COLO668 (cell line): Measurements from ENCODE around the gene CCDC33.
A peak's percentile ranks its signal among the peaks of the same experiment; 100 is the strongest.

Experiments used
- DNase-seq: peaks from one replicate; lab custom pipeline; 2025; ENCODE audit not compliant: unreplicated experiment; lab: John Stamatoyannopoulos, UW

Gene CCDC33

DNA sequence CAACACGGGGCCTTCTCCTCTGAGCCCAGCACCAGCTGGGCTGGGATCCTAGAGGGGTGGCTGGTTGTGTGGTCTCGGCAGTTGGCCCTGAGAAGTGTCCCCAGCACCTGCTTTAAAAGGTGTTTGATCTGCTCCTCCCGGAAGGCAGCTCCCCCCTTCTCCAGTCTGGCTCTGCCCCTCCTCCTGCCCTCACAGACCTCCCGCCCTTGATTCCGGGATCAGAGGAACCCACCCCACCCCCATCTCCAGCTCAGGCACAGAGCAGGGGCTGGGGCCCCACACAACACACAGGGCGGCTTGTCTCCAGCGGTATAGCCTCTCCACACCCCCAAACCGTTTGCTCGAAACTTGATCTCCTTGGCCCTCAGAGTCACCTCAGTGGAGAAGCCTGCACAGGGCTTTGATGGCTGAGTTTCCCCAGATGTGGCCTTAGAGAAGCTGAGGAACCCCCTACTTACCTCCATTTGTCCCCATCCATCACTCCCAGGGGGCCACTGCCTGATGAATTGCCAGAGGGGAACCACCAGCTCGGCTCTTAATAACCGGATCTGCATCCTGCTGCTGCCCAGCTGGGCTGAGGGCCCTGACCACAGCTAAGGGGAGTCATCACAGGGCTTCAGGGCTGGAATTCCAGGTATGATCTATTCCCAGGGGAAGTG is 27.1 kb upstream of the CCDC33 start:
- peak; percentile 73 for DNase-seq

DNA sequence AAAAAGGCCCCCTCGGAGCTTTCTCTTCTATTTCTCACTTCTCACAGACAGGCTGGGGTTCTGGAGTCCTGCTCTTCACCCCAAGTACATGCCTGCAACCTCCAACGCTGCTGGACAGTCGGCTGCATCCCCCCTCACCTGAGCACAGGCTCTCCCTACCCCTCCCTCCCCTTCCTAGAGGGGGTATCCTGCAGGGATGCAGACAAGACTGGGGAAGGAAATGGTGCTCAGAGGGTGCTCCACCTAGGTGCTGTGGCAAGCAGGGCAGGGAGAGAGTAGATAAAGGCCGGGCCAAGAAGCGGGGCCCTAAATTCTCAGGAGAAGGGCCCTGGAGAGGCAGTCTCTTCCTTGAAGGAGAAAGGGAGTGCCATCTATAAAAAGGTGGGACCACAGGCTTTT is 26.6 kb upstream of the CCDC33 start:
- DNase-seq: no peak

DNA sequence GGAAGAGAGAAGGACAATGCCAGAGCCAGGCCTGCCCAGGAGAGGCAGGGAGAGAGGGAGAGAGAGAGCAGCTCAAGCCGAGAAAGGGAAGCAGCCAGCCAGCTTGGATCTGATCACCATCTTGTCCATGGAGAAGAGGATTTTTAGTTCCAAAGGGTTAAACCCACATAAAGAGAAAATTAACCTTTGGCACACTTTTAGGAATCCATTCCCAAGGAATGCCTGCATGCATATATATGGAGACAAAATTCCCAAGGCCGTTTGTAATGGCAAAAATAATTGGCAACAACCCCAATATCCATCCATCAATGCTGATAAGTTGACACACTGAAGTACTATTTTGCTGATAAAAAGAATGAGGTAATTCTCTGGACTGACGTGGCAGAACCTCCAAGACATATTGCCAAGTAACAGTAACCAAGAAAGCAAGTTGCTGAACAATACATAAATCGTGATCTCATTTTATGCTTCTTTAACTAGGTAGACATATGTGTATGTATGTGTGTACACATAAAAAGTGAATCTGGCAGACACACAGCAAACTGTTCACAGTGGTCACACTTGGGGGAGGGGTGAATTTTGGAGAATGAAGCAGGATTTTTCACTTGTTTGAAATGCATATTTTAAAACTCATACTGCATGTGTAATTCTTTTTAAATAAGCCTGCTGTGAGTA is 26.0 kb upstream of the CCDC33 start:
- DNase-seq: no peak

DNA sequence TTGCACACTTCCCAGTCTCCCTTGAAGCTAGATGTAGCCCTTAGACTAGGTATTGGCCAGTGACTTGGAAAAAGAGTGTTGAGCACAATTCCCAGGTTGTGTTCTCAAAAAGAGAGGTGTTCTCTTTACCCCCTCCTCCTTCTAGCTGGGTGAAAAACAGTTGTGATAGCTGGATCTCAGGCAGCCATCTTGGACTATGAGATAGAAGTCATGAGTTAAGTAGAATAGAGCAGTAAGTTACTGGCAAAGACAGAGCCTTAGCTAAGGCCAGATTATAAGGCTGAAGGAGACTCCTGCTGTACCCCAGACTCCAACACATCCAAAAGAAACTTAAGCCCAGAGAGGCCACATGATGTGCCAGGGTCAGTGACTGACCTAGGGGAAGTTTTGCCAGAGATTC is 25.4 kb upstream of the CCDC33 start:
- DNase-seq: no peak

DNA sequence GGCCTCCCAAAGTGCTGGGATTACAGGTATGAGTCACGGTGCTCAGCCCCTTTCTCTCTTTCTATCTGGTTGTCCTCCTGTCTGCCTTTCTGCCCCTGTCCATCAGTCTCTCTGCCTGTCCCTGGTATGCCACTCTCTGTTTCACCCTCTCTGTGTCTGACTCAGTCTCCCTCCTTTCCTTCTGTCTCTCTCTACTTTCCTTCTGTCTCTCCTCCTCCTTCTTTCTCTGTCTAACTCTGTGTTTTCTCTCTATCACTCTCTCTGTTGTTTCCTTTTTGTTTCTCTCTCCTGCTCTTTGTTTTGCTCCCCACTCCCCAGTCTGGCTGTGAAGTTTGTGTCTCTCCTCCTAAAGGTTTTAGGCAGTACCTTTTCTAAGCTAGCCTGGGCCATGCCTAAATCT is 24.5 kb upstream of the CCDC33 start:
- DNase-seq: no peak

DNA sequence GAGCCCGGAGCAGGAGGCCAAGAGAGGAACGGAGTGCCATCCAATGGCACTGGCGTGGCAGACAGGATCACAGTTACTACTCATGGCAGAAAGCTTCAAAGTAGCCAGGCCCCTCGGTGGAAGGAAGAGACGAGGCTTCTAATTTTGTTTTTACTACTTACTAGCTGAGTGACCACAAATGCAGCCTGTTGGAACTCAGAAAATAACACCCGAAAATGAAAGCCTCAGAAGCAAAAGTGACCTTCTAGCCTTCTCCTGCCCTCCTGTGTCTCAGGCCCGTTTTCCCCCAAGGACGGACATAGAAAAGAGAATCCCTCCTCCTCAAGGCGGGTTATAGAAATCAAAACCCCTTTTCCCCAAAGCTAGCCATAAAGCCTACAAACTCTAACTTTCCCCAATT is 23.6 kb upstream of the CCDC33 start:
- DNase-seq: no peak

DNA sequence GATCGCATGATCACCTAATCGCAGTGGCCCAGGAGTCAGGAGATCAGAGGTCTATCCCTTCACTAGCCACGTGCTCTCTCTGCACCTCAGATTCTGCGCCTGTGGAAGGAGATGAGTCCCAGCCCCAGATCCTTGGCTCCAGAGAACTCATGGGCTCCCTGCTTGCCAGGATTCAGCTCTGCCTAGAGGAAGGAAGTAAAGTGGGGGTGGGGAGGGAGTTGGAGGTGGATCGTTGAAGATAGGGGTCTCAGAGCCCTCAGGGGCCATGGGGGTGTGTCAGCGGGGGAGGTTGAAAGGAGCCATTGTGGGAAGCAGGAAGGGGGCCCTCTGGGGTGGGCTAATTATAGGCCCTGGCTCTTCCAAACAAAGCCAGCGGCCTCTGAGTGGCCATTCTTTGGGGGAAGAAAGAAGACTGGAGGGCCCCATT is 22.3 kb upstream of the CCDC33 start:
- no peak for DNase-seq

DNA sequence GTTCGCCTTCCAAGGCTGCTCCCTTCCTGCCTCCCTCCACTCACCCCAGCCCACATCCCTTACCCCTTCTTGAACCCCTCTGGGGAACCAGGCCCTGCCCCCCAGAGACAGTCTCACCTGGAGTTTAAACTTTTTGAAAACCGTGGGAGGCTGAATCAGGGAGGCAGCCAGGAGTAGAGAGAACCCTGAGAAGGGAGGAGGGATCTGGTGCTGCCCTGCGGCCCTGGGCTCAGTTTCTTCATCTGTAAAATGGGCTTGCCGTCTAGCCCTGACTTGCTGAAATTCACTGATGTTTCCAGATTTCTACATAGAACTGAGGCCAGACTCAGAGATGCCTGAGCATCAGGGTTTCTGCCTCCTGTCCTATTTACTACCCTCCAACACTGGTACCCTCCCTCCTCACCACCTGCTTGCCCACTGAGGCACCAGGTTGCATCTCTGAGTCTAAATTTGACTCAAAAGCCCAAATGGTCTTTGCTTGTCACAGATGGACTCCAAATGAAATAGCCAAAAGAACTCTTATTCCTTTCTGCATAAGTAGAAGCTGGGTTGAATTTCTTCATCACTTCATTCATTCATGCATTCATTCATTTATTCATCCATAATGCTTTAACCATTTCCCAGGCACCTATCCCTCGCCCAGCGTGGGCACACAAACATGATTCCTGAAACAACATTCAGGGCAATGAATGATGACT is 21.7 kb upstream of the CCDC33 start:
- DNase-seq: no peak

DNA sequence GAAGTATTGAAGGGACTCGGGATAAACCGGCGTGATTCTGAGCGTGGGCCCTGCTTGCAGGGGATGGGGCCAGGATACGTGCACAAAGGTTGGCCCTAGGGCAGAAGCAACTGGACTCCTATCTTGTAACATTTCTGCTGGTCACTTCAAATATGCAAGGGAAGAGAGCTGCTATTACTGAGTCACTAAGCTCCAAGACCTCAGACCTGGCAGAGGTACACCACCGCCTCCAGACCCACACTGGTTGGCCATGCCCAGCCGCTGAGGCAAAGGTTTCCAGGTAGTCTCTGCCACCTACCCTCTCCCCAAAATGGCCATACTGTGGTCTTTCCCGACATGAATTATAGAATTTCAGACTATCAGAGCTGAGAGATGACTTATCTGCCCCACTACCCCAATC is 20.2 kb upstream of the CCDC33 start:
- DNase-seq: no peak

DNA sequence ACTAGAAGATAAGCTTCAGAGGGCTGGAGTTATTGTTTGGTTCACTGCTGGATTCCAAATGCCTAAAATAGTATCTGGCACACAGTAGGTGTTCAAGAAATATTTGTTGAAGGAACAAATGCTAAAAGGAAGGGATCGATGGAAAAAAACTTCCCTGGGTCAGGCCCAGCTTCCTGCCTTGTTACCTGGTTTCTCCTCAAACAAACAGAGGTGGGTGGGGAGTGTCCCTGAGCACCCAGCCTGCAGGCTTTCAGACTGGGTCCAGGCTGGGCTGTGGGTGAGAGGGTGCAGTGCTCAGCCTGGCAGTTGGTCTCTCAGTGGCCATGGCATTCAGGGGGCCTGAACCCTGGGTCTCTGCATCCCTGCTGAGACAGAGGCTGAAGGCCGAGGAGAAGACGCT is 19.2 kb upstream of the CCDC33 start:
- no peak for DNase-seq

DNA sequence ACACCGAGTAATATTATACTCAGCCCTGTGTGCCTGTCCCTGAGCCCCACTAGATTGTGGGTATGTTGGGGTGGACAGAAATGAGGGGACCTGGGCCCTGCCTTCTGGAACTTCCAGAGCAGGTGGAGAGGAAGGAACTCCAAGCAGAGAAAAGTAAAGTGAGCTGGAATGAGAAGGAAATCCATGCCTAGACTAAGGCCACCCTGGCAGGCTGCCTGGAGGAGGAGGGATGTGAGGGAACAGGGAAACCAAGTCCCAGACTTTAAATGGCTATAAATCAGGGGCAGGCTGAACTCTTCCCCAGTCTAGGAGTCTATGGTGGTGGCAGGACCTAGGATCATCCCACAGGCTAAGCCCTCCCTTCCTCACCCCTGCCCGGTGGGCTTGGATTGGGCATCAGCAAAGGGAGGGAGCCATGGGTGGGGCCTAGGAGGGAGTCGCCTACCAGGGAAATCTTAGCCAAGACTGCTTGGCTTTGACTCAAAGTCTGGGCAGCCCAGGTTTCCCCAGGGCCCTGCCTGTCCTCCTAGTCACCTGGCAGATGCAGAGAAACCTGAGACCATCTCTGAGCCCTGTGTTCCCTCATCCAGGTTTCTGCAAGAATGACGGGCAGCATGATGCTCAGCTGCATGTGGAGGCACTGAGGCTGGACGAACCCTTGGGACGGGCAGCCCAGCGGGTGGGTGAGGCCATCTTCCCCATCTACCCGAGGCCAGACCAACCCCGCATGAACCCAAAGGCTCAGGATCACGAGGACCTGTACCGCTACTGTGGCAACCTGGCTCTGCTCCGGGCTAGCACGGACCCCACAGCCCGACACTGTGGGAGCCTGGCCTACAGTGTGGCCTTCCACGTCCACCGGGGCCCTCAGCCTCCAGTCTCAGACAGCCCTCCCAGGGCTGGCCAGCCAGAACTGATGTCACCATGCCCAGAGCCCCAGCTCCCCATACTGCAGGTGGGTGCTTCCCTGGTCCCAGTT is 17.9 kb upstream of the CCDC33 start:
- DNase-seq: no peak

DNA sequence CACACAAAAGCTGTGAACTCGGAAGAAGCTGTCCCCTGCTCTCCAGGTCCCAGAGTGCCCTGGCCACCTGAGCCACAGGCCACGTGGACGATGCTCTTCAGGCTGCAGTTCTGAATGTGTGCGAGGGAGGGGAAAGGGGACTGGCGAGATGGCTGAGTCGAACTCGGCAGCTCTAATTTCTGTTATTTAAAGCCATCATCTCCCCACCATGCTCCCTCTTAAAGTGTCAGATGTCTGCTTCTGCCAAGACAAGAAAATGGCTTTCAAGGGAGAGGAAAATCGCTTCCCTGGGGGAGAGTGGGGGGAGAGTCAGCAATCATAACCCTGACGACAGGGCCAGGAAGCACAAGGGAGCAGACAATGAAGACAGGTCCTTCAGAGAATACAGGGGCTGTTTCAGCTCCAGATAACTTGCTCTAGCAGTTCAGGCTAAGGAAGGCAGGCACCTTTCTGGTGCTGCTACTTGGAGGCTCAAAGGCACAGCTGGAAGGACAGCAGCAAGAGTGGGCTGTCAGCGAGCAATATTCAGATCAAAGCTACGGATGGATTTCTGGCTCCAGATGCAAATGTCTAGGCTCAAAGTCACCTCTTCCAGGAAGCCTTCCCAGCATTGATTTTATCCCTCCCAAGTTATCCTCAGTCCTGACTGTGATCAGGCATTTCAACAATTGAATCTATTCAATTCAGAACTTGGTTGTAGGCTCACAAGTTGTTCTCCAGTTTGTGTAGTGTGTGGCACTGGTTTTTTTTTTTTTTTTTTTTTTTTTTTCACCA is 15.5 kb upstream of the CCDC33 start:
- no peak for DNase-seq

DNA sequence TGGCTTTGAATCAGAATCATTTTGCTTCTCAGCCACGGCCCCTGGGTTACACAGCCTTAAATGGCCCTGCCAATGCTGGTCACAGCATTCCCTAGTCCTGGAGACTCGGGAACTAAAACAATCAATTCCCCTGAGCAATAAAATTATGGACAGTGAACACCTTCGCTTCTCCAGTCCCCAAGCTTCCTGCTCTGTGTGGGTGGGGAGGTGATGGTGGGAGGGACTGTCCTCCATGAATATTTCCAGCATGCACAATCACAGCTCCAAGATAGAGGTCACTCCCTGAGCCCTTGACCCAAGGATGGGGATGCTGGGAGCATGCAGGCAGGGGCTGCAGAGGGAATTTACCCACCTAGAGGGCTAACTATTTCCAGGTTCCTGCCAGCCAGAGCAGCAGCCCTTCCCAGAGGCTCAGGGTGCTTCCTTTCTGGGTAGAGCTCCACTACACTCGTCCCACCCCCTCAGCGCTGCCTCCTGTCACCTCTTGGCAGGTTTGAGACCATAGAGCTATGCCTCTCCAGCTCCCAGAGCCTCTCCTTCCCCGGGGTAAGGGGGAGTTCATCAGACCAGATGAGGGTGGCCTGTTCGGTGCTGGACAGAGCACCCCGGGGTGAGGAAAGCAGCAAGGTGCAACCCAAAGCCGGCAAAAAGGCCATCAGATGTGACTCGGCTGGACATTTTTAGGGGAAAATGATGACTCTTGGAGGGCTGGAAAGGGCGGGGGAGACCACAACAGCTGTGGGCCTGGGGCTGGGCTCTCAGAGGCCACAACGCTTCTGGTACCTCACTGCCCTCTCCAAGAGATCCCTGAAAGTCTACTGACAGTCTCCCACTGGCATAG is 14.5 kb upstream of the CCDC33 start:
- no peak for DNase-seq

DNA sequence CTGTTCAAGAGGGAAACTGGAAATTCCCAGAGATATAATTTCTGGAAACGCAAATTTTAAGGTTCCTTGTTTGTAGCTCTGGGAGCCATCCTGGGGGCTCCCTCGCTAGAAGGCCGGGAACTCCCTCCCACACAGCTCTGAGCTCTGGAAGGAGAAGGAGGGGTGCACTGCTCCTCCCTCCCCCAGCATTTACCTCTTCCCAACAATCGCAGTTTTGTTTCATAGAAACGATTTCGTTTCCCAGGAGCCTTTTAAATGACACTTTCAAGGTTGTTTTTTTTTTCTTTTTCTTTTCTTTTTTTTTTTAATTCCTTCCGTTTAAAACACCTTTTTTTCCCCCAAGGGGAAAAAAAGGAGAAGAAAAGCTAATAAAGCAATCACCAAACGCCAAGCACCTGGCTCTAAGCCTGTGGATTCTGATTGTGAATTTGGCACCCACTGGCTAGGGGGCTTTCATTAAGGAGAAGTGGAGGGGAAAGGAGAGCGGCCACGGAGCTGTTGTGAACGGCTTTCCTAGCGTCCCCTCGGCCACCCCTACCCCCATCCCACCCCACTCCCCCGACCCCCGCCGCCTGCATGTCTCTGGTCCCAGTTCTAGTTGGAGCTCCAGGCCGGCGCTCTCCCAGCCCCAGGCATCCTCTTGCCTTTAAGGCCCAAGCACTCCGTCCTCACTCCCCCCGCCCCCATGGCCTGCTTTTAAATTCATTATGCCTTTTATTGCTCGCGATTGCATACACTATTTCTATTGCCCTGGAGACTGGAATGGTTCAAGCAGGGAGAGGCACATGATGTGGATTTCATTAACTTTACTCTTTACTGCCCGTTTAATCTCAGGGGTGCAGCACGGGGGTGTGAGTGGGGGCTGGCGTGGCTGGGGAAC is 13.6 kb upstream of the CCDC33 start:
- DNase-seq: no peak

DNA sequence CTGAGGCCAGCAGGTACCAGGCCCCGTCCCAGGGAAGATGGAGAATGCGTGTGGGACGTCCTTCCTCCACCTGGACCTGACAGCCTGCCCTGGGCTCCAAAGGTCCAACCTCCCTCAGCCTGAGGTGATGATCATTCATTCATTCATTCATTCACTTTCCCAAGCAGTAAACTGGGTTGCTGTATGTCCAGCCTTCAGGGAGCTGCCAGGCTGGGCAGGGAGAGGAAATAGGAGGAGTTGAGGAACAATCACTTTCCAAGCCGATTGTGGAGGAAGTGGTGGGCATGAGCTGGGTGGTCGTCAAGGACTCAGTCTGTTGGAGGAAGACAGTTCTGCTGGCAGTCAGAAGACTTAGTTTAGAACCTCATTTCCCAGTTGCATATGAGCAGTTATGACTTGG is 10.2 kb upstream of the CCDC33 start:
- no peak for DNase-seq

DNA sequence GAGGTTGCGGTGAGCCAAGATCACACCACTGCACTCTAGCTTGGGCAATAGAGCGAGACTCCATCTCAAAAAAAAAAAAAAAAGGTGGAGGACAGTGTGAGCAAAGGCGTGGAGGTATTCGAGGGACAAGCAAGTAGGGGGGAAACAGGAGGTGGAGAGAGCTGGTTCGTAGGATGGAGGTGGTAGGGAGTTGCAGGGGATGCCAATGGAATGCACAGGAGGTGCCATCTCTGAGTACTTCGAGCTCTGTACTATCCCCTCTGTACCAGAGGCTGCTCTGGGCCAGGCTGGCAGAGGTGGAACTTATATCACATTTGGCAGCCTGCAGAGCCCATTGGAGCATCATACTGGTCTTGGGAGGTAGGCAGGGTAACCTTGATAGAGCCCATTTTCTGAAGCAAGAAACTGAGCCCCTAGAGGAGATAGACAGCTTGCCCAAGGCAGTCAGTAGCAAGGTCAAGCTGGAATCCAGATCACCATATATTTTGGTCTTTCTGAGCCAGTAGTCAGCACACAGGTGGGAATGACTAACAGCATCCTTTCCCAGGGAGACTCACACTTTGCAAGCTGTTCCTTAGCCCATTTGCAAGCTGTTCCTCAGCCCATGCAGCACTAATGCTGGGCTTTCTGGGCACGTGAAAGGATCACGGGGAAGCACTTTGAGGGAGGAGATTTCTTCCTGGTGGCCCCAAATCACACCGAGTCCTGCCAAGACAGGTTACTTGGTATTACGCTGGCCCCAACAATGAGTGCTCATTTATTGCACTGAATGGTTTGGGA is 9.2 kb upstream of the CCDC33 start:
- DNase-seq: no peak

DNA sequence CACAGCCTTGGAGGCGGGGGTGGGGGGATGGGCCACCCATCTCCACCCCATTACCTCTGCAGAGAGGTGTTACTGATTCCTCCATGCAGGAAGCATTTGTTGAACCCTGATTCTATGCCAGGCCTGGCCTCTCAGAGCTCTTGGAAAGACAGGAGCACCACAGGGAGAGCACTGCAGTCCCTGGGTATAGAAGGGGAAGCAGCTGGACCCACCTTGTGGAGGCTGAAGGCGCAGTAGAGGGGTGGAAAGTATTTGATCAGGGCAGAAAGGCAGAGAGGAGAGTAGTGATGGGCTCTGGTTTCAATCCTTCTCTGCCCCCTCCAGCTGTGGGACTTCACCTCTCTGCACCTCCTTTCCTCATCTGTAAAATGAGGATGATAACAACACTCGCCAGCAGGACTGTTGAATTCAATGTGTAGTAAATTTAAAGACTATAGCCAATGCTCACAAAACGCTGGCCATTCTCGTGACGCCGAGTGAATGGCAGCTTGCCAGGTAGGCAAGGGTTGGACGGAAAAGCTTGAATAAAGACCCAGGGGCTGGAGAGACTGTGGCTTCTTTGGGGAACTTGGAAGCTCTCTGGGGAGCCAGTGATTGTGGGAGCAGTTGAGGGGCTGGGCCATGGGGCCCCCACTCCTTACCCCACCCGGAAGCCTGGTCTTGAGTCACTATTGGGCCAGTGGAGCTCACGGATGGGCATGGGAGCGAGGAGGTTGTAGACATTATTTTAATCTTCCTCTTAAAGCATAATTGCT is 8.0 kb upstream of the CCDC33 start:
- DNase-seq: no peak
